Activated CD4-positive, alpha-beta memory T cell treated with anti-CD3 and anti-CD28 coated beads for 36 hours (primary cell): ENCODE results near the gene KCTD13. TPM values are rescaled to one million over a fixed set of nuclear protein-coding genes. Genes with fewer than 3 reads are reported as not detected.
A peak's percentile ranks its signal among the peaks of the same experiment; 100 is the strongest.
"Not testable (repeated sequence)": the region's sequence is repeated elsewhere in the genome, so short reads cannot be mapped to it uniquely, and the experiment has no call there.

Source experiments
- CTCF ChIA-PET: fragments of 350-600 bp; sonication (Branson Sonifier 250); formaldehyde crosslinking; loops from one replicate; lab custom pipeline; 2021; ENCODE audit warnings: antibody characterized with exemption, inconsistent platforms; lab: Charles Lee
- POLR2A ChIA-PET: fragments of 350-600 bp; sonication (Branson Sonifier 250); formaldehyde crosslinking; loops from one replicate; lab custom pipeline; 2021; ENCODE audit warnings: antibody characterized with exemption; lab: Charles Lee
- DNase-seq: peaks from one replicate; pipeline ENCODE4 v3.0.0-alpha.2; 2020
- H3K27ac Mint-ChIP-seq: one replicate; pipeline ENCODE4 v1.8.0; 2021; ENCODE audit warnings: mixed read lengths
- H3K27me3 Mint-ChIP-seq: one replicate; pipeline ENCODE4 v1.8.0; 2021; ENCODE audit warnings: mixed read lengths
- H3K36me3 Mint-ChIP-seq: one replicate; pipeline ENCODE4 v1.8.0; 2021; ENCODE audit warnings: mixed read lengths
- H3K4me1 Mint-ChIP-seq: one replicate; pipeline ENCODE4 v1.8.0; 2021; ENCODE audit warnings: low read depth, mixed read lengths
- H3K4me3 Mint-ChIP-seq: one replicate; pipeline ENCODE4 v1.8.0; 2021; ENCODE audit warnings: mild to moderate bottlenecking, mixed read lengths
- H3K9me3 Mint-ChIP-seq: one replicate; pipeline ENCODE4 v1.8.0; 2021; ENCODE audit warnings: mixed read lengths
- intact Hi-C: fragments of 100-400 bp; cut with micrococcal nuclease; formaldehyde crosslinking; loops from one replicate; pipeline ENCODE4 v1.15.1; 2023
- total RNA-seq, 2 experiments: library from RNA; stranded (reverse); gene quantifications; one replicate each; pipeline ENCODE4 v1.2.3, GENCODE V29; 2021

The KCTD13 gene
- total RNA-seq, 2 experiments from 2014 or later, result 36.6 to 37.9 TPM

DNA sequence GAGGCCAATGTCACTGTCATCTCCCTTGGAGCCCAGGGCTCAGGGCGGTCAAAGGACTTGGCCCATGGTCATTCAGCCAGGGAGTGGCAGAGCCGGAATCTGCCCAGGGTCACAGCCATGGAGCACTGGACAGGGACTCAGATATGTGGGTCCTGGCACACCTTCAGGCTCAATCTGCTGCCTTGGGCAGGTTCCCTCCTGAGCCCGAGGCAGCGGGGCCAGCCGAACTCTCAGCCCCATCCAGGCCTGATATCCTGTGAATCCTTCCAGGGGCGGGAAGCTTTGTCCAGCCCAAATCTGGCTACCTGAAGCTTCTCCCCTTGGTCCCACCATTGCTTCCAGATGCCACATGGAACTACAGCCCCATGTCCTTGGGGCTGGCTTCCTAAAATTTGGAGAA is 50.8 kb downstream of the KCTD13 start:
- DNase-seq, result no peak
- Mint-ChIP-seq H3K4me1 (peaks cover 16% of the 10 kb centered on the region), H3K36me3 (no peaks in the 10 kb centered on the region), H3K27ac (no peak overlapping the region), H3K4me3 (no peak overlapping the region), H3K9me3 (no peaks in the 10 kb centered on the region), H3K27me3 (peaks cover 19% of the 10 kb centered on the region)
- intact Hi-C loops, result no loop called here
- ChIA-PET CTCF (interaction anchor here (1.0 to 1.1 kb wide), 2 partner anchors 12 to 27 kb away, joined by 3 read pairs; partner anchors contain the start of gene CDIPT), POLR2A (no interaction called here)

DNA sequence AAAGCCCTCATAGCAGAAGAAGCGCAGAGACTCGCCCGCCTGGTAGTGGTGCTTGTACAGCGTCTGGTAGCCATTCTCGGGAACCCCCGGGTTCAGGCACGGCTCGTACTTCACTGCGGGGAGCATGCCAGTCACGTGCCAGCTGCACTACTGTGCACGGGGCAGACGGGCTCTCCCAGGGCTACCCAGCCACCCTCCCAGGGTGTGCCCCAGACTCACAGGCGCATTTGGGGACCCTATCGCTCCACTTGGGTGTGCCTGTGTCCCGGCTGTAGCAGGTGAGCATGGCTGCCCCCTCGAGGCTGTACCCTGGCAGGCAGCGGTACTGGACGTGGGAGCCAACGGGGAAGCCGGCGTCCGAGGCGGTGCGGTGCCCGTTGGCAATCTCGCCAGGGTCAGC is 52.7 kb downstream of the KCTD13 start:
- intact Hi-C loops, result no loop called here
- no peaks in the 10 kb centered on the region for H3K36me3 Mint-ChIP-seq
- CTCF ChIA-PET, result no interaction called here
- peaks cover 16% of the 10 kb centered on the region for H3K4me1 Mint-ChIP-seq
- no peak for DNase-seq
- no peak overlapping the region for H3K27ac Mint-ChIP-seq
- H3K9me3 Mint-ChIP-seq, result no peaks in the 10 kb centered on the region
- POLR2A ChIA-PET, result no interaction called here
- peaks cover 19% of the 10 kb centered on the region for H3K27me3 Mint-ChIP-seq
- H3K4me3 Mint-ChIP-seq, result no peak overlapping the region

DNA sequence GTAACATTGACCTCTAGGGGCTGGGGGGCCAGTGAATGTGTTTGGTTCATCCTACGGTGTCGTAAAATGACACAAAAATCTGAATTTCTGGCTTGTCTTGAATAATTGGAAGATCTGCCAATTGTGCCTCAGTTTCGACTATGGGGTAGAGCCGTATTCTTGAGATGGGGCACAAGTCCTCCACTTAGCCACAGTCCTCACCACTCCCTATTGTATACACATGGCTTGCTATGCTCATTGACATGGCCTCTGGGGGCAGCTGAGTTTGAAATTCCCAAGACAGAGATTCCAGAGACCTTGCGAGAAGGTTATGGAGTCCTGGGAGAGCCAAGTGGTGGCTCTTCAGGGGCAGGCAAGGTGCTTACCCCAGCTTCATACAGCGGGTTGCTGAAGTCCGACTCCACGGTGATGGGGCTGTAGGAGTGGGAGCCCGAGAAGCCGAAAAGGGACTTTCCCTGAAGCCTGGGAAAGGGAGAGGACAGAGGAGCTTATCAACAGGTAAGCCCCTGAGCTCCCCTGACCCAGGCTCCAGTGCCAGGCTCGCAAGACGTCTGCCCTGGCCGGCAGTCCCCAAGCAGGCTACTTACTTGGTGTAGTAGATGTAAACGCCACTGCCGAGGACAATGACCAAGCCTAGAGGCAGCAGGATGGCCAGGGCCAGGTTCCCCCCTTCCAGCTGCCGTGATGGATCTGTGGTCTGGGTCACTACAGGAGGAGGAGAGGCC is 54.0 kb downstream of the KCTD13 start:
- Mint-ChIP-seq H3K9me3 (no peaks in the 10 kb centered on the region), H3K4me3 (no peak overlapping the region), H3K4me1 (peaks cover 8% of the 10 kb centered on the region), H3K36me3 (no peaks in the 10 kb centered on the region), H3K27me3 (peaks cover 8% of the 10 kb centered on the region), H3K27ac (no peak overlapping the region)
- no peak for DNase-seq
- ChIA-PET CTCF (interaction anchor here (0.8 kb wide), 1 partner anchor 24 kb away, joined by 3 read pairs; no protein-coding TSS in a partner anchor), POLR2A (interaction anchor here (1.0 kb wide), 1 partner anchor 9 kb away, joined by 3 read pairs; the partner anchor contains the start of gene CDIPT)
- intact Hi-C loops, result no loop called here

DNA sequence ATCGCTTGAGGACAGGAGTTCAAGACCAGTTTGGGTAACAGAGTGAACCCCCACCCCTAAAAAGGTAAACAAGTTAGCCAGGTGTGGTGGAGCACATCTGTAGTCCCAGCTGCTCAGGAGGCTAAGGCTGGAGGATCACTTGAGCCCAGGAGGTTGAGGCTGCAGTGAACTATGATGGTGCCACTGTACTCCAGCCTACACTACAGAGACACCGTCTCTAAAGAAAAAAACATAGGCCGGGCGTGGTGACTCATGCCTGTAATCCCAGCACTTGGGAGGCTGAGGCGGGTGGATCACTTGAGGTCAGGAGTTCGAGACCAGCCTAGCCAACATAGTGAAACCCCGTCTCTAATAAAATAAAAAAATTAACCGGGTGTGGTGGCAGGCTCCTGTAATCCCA is 57.0 kb downstream of the KCTD13 start:
- H3K27ac Mint-ChIP-seq, H3K27me3 Mint-ChIP-seq, DNase-seq, H3K4me3 Mint-ChIP-seq, H3K4me1 Mint-ChIP-seq, POLR2A ChIA-PET, intact Hi-C loops, CTCF ChIA-PET, H3K9me3 Mint-ChIP-seq, H3K36me3 Mint-ChIP-seq: not testable (repeated sequence)

DNA sequence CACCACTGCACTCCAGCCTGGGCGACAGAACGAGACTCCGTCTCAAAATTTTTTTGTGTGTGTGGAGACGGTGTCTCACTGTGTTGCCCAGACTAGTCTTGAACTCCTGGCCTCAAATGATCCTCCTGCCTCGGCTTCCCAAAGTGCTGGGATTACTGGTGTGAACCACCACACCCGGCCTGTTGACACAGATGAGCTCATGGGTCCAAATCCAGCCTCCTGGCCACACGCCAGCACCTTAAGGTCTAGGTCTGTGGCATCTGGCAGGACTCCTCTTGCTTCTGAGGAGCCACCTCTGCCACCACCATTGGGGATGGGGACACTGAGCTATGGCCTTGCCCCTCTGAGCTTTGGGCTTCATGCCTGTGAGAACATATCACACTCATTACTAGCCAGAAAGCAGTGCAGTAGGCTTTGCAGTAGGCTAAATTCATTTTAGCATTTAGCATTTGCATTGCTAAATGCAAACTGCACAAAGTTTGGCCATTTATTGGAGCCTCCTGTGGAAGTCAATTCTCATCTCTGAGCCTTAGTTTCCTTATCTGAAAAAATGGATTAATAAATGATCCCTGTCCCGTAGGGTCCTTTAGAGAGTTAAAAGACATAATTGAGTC is 57.5 kb downstream of the KCTD13 start:
- intact Hi-C loops, result no loop called here
- CTCF ChIA-PET, result no interaction called here
- no peaks in the 10 kb centered on the region for H3K4me1 Mint-ChIP-seq
- no peaks in the 10 kb centered on the region for H3K9me3 Mint-ChIP-seq
- no peak for DNase-seq
- no peaks in the 10 kb centered on the region for H3K27me3 Mint-ChIP-seq
- no peak overlapping the region for H3K27ac Mint-ChIP-seq
- no peak overlapping the region for H3K4me3 Mint-ChIP-seq
- H3K36me3 Mint-ChIP-seq, result no peaks in the 10 kb centered on the region
- POLR2A ChIA-PET, result no interaction called here

DNA sequence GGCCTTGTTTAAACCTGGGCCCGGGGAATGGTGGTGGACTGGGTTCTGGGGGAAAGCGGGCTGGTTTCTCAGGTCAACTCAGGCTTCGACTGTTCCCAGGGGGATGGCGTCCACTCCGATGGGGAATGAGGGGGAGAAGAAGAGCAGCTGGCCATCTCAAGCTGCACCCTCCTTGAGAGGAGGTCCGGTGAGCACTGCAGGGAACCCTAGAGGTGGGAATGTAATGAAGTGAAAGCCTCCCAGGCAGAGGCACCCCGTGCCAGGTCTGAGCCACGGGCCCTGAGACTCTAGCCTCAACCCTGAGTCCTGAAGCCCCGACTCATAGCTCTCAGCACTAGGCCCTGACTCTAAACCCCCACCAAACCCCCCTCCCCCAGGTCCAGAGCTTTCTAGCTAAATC is 61.8 kb downstream of the KCTD13 start:
- ChIA-PET CTCF (interaction anchor here (0.7 to 1.1 kb wide), 2 partner anchors 14 to 16 kb away, joined by 3 read pairs; no protein-coding TSS in a partner anchor), POLR2A (interaction anchor here (0.8 to 2.1 kb wide), 2 partner anchors 13 to 62 kb away, joined by 3 to 7 read pairs; partner anchors contain the start of gene KCTD13)
- peaks cover 3% of the 10 kb centered on the region for H3K36me3 Mint-ChIP-seq
- peaks cover 16% of the 10 kb centered on the region for H3K4me1 Mint-ChIP-seq
- no peak overlapping the region for H3K27ac Mint-ChIP-seq
- DNase-seq, result no peak
- H3K9me3 Mint-ChIP-seq, result no peaks in the 10 kb centered on the region
- intact Hi-C loops, result loop anchor here (5.0 kb wide), 1 partner anchor 158 kb away; the partner anchor contains the start of gene C16orf92
- H3K27me3 Mint-ChIP-seq, result no peaks in the 10 kb centered on the region
- no peak overlapping the region for H3K4me3 Mint-ChIP-seq

DNA sequence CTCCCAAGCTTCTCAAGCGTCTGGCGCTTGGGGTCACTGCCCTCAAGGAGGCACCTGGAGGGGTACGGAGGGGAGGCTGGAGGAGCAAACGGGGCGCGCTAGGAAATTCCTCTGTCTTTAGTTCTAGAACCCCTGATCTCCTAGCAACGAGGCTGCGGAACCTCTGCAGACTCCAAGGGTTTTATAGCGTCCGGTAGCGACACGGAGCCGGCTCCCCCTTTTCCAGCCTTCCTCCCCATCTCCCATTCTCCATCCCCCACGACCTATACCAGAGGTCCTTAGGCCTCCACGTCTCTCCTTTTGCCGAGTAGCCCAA is 62.4 kb downstream of the KCTD13 start:
- intact Hi-C loops, result loop anchor here (1.0 to 5.0 kb wide), 6 partner anchors 43 to 159 kb away; partner anchors contain the start of genes C16orf92, HIRIP3, KCTD13 and MVP
- ChIA-PET CTCF (interaction anchor here (0.7 to 2.4 kb wide), 7 partner anchors 11 to 192 kb away, joined by 3 to 11 read pairs (median 4); partner anchors contain the start of gene TMEM219), POLR2A (interaction anchor here (2.1 kb wide), 1 partner anchor 62 kb away, joined by 7 read pairs; the partner anchor contains the start of gene KCTD13)
- no peak for DNase-seq
- H3K4me1 Mint-ChIP-seq, result peaks cover 16% of the 10 kb centered on the region
- peaks cover 3% of the 10 kb centered on the region for H3K36me3 Mint-ChIP-seq
- H3K4me3 Mint-ChIP-seq, result peak overlapping the region; percentile 94
- peak overlapping the region; percentile 92 for H3K27ac Mint-ChIP-seq
- H3K9me3 Mint-ChIP-seq, result no peaks in the 10 kb centered on the region
- H3K27me3 Mint-ChIP-seq, result no peaks in the 10 kb centered on the region

DNA sequence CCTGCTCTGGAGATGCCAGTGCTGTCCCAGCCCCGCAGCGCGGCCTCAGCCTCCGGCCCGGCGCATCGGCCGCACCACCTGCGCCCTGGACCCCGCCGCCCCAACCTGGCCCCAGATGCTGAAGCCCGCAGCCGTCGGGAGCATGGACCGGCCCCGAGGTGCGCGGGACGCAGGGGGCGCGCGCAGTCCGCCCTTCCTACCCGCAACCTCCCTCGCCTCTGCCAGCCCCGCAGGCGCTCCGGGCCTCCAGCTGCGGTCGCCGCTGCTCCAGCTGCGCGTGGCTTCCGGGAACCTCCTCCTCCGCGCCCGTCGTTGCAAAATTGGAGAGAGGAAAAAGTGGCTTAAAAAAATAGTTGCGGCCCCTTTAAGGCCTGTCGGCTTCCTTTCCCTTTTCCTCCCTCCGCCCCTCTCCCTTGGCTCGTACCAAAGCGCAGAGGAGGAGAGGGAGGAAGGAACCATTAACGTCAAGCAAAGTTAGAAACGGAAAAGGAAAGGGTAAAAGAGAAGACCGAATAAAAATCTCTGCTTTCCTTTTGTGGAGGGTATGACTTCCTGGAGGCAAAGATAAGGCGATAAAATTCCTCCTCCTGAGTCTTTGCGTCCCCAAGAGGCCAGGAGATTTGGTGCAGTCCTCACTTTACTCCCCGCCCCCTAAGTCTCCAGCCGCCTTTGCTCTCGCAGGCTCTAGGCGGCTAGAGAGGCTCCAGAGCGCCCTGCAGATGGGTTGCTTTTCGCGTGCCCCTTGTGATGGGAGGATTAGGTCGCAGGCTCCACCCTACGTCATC is 63.0 kb downstream of the KCTD13 start, which contains the start of gene CDIPT:
CDIPT (minus strand) TSS at position 343 of the 785 bp plus-strand sequence. CDS start 369 bp downstream, outside the sequence.
- Mint-ChIP-seq H3K4me1 (peaks cover 18% of the 10 kb centered on the region), H3K4me3 (peak within 1 kb of the TSS; percentile 94), H3K9me3 (no peaks in the 10 kb centered on the region), H3K27ac (peak within 1 kb of the TSS; percentile 92), H3K36me3 (peaks cover 6% of the 10 kb centered on the region), H3K27me3 (no peaks in the 10 kb centered on the region)
- ChIA-PET POLR2A (interaction anchor here (0.7 to 2.1 kb wide), 2 partner anchors 9 to 63 kb away, joined by 3 to 7 read pairs; partner anchors contain the start of gene KCTD13), CTCF (interaction anchor here (0.7 to 2.4 kb wide), 8 partner anchors 11 to 192 kb away, joined by 3 to 11 read pairs (median 4); partner anchors contain the start of gene TMEM219)
- peak; percentile 95 for DNase-seq
- intact Hi-C loops, result loop anchor here (1.0 to 5.0 kb wide), 6 partner anchors 43 to 159 kb away; partner anchors contain the start of genes C16orf92, HIRIP3, KCTD13 and MVP

DNA sequence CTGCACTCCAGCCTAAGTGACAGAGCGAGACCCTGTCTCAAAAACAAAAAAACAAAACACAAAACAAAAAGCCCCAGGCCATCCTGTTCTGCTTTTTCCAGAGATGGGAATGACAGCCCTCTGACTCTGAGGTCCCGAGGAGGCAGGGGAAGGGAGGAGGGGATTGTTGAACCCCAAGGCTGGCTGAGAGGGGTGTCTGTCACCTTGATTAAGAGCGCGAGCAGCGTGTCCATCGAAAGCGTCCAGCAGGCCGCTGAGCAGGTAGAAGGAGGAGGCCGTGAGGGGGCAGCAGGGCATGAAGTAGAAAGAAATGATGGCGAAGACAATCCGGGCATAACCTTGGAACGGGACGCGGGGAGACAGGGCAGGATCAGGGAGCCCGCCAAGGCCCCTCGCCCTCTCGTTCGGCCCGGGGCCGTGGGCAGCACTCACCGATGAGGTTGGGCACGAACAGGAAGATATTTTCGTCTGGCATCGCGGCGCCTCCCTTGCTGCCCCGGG is 63.6 kb downstream of the KCTD13 start:
- CTCF ChIA-PET, result interaction anchor here (0.9 to 2.4 kb wide), 7 partner anchors 10 to 193 kb away, joined by 3 to 11 read pairs (median 3); partner anchors contain the start of gene TMEM219
- POLR2A ChIA-PET, result interaction anchor here (0.7 to 1.2 kb wide), 2 partner anchors 10 to 111 kb away, joined by 3 read pairs; no protein-coding TSS in a partner anchor
- intact Hi-C loops, result loop anchor here (2.0 to 5.0 kb wide), 4 partner anchors 58 to 160 kb away; partner anchors contain the start of genes C16orf92, HIRIP3 and KCTD13
- peak; percentile 28 for DNase-seq
- H3K4me3 Mint-ChIP-seq, result peak overlapping the region; percentile 94
- H3K9me3 Mint-ChIP-seq, result no peaks in the 10 kb centered on the region
- H3K27me3 Mint-ChIP-seq, result no peaks in the 10 kb centered on the region
- peak overlapping the region; percentile 88 for H3K27ac Mint-ChIP-seq
- peaks cover 18% of the 10 kb centered on the region for H3K4me1 Mint-ChIP-seq
- H3K36me3 Mint-ChIP-seq, result peaks cover 6% of the 10 kb centered on the region

DNA sequence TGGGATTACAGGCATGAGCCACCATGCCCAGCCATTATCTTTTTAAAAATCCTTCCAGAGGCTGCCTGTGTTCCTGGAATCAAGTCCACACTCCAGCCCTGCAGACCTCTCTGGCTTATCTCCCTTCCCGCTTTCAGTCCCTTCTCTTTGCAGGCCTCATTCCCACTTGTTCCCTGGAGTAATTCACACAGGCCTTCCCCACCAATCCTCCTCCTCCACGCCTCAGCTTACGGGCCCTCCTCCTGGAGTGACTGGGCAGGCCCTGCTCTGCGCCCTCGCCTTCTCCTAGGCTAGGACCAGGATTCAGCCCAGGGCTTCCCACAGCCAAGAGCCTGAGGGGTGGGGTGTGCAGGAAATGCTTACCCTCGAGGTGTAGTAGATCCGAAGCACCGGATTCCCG is 65.8 kb downstream of the KCTD13 start:
- DNase-seq, result no peak
- ChIA-PET CTCF (interaction anchor here (1.2 kb wide), 1 partner anchor 12 kb away, joined by 7 read pairs; no protein-coding TSS in a partner anchor), POLR2A (no interaction called here)
- intact Hi-C loops, result loop anchor here (5.0 kb wide), 1 partner anchor 162 kb away; the partner anchor contains the start of gene C16orf92
- H3K36me3 Mint-ChIP-seq, result peaks cover 6% of the 10 kb centered on the region
- H3K4me1 Mint-ChIP-seq, result peaks cover 18% of the 10 kb centered on the region
- no peaks in the 10 kb centered on the region for H3K9me3 Mint-ChIP-seq
- no peak overlapping the region for H3K4me3 Mint-ChIP-seq
- H3K27ac Mint-ChIP-seq, result no peak overlapping the region
- no peaks in the 10 kb centered on the region for H3K27me3 Mint-ChIP-seq

DNA sequence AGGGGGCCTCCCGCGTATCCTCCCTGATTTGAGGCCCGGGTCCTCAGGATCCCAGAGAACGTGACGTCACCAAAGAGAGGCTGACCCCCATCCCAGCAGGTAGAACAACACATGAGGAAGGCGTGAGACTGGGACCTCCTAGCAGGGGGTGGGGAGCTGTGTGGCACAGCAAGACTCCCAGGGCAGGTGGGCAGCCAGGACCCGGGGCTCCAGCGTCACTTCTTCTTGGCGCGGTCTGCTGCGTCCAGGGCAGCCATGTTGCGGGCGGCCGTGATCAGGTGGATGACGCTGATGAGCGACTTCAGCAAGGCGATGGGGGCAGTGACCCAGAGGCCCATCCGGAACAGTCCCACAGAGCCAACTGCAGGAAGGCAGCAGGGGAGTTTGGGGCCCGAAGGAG is 67.1 kb downstream of the KCTD13 start:
- H3K4me3 Mint-ChIP-seq, result no peak overlapping the region
- H3K36me3 Mint-ChIP-seq, result peaks cover 6% of the 10 kb centered on the region
- peaks cover 20% of the 10 kb centered on the region for H3K4me1 Mint-ChIP-seq
- intact Hi-C loops, result no loop called here
- no peaks in the 10 kb centered on the region for H3K27me3 Mint-ChIP-seq
- H3K27ac Mint-ChIP-seq, result no peak overlapping the region
- CTCF ChIA-PET, result interaction anchor here (0.5 to 1.4 kb wide), 3 partner anchors 11 to 250 kb away, joined by 3 to 5 read pairs (median 4); no protein-coding TSS in a partner anchor
- POLR2A ChIA-PET, result no interaction called here
- no peak for DNase-seq
- no peaks in the 10 kb centered on the region for H3K9me3 Mint-ChIP-seq
